Measurements from ENCODE around the gene FCSK. TPM values are rescaled to one million over a fixed set of nuclear protein-coding genes. Genes with fewer than 3 reads are reported as not detected.

The FCSK gene
- total and polyA plus RNA-seq, 2 of the 8 experiments (the other 6 are each of a cell fraction or from before 2014, with no cell fraction given) = 4.6 to 5.1 TPM

DNA sequence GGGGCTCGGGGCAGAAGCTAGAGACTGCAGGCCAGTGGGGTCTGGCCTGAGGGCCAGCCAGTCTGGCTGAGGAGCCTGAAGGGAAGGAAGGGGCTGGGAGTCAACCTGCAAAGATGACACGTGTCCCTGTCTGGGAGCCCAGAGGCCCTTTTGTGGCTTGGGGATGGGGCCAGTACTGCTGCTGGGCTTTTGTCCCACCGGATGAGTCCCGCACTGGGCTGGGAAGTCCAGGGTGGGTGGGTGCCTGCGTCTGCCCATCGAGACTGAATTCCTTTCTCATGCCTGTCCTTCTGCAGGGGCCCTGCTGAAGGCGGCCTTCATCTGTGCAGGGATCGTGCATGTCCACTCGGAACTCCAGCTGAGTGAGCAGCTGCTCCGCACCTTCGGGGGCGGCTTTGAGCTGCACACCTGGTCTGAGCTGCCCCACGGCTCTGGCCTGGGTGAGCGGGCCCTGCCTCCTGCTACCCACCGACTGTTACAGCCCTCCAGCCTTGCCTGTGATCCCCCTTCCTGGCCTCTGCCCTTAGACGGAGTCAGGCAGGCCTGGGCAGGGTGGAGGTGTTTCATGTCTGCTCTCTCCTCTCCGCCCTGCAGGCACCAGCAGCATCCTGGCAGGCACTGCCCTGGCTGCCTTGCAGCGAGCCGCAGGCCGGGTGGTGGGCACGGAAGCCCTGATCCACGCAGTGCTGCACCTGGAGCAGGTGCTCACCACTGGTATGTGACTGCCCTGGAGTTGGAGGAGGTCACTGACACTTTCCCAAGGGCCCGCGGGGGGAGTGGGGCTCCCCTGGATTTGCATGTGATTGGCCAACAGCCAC lies 20.9 kb downstream of the FCSK start (continued):
- TF ChIP-seq, protein P1, sequence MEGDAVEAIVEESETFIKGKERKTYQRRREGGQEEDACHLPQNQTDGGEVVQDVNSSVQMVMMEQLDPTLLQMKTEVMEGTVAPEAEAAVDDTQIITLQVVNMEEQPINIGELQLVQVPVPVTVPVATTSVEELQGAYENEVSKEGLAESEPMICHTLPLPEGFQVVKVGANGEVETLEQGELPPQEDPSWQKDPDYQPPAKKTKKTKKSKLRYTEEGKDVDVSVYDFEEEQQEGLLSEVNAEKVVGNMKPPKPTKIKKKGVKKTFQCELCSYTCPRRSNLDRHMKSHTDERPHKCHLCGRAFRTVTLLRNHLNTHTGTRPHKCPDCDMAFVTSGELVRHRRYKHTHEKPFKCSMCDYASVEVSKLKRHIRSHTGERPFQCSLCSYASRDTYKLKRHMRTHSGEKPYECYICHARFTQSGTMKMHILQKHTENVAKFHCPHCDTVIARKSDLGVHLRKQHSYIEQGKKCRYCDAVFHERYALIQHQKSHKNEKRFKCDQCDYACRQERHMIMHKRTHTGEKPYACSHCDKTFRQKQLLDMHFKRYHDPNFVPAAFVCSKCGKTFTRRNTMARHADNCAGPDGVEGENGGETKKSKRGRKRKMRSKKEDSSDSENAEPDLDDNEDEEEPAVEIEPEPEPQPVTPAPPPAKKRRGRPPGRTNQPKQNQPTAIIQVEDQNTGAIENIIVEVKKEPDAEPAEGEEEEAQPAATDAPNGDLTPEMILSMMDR (IDR thresholded peaks at IDR 0.05; ENCODE audit: control extremely low read depth in 1 of 3, insufficient read depth in 1 of 3, low read depth in 1 of 3, low read length in 3 of 3) = no peak
- no peak for TF ChIP-seq E2F6 (IDR thresholded peaks at IDR 0.05)
